HCT116 (cell line): Measurements from ENCODE around the gene ZNF552. TPM values are rescaled to one million over a fixed set of nuclear protein-coding genes. Genes with fewer than 3 reads are reported as not detected.
"Not testable (repeated sequence)": the region's sequence is repeated elsewhere in the genome, so short reads cannot be mapped to it uniquely, and the experiment has no call there.

Experiments
- ATAC-seq: fragments of 200-7000 bp; cut with Tn5 transposase; 2 replicates; pipeline ENCODE4 v1.9.1; 2020; ENCODE audit warnings: mild to moderate bottlenecking, moderate library complexity
- BruUV-seq: library from RNA; stranded (reverse); fragments of 400-500 nt; replicated peaks from 2 replicates; lab custom pipeline; 2021; lab: Mats Ljungman, UMichigan
- CTCF ChIA-PET: fragments of 300-600 bp; sonication (Branson Sonifier 250); formaldehyde crosslinking; loops from one replicate; lab custom pipeline; 2021; ENCODE audit warnings: antibody characterized with exemption; lab: Charles Lee
- POLR2A ChIA-PET: fragments of 300-600, 350-600 bp; sonication (Branson Sonifier 250); formaldehyde crosslinking; loops from one replicate; lab custom pipeline; 2021; ENCODE audit warnings: antibody characterized with exemption; lab: Charles Lee
- RAD21 ChIA-PET, 2 experiments: fragments of 300-600 bp; sonication (Branson Sonifier 250); formaldehyde crosslinking; loops; one replicate each; lab custom pipeline; 2023; ENCODE audit warnings: low total read pairs in 2 of 2; ENCODE audit not compliant: uncharacterized antibody in 2 of 2, unreplicated experiment in 2 of 2, low non-redundant PET in 1 of 2; lab: Charles Lee
- DNase-seq: peaks from one replicate; pipeline ENCODE4 v3.0.0-alpha.2; 2010; ENCODE audit warnings: low read depth, low spot score
- H2AFZ ChIP-seq: fragments of 200-600 bp; shearing (Covaris generic), sonication (generic); 2 replicates; pipeline ENCODE4 v1.6.1; 2017; ENCODE audit warnings: low read depth, mixed run types, mixed read lengths, antibody characterized with exemption, low read length; ENCODE audit not compliant: poor library complexity, severe bottlenecking
- H3K27ac ChIP-seq: 2 replicates; pipeline ENCODE4 v1.5.1; 2012; ENCODE audit warnings: low read depth, low read length
- H3K27me3 ChIP-seq: fragments of 200-600 bp; sonication (generic); 2 replicates; pipeline ENCODE4 v1.6.1; 2016; ENCODE audit warnings: mixed run types, low read length, mixed read lengths; ENCODE audit not compliant: insufficient read depth
- H3K36me3 ChIP-seq, 2 experiments: fragments of 200-500 bp in 1 of 2; fragments of 200-600 bp in 1 of 2; sonication (Bioruptor generic) in 1 of 2; sonication (generic) in 1 of 2; 2 replicates each; pipeline versions ENCODE4 v1.5.1 to v1.6.1; 2014 to 2016; ENCODE audit warnings: low read length in 2 of 2, inconsistent platforms in 1 of 2, mixed read lengths in 1 of 2, mixed run types in 1 of 2; ENCODE audit not compliant: insufficient read depth in 2 of 2, control insufficient read depth in 1 of 2
- H3K4me1 ChIP-seq, 2 experiments: fragments of 200-600 bp in 1 of 2; sonication (generic) in 1 of 2; 2 replicates each; pipeline versions ENCODE4 v1.5.1 to v1.6.1; 2012 to 2017; ENCODE audit warnings: low read length in 2 of 2, inconsistent platforms in 1 of 2, mild to moderate bottlenecking in 1 of 2, mixed read lengths in 1 of 2, mixed run types in 1 of 2, moderate library complexity in 1 of 2; ENCODE audit not compliant: insufficient read depth in 2 of 2, control insufficient read depth in 1 of 2
- H3K4me2 ChIP-seq: fragments of 200-600 bp; sonication (generic); 2 replicates; pipeline ENCODE4 v1.6.1; 2017; ENCODE audit warnings: mixed run types, low read length, mixed read lengths
- H3K4me3 ChIP-seq, 2 experiments: fragments of 200-600 bp in 1 of 2; sonication (generic) in 1 of 2; replicated peaks in 1 of 2; 2 replicates each; pipeline ENCODE4 v1.5.1; 2011 to 2016; ENCODE audit warnings: low read length in 2 of 2, control low read depth in 1 of 2, low read depth in 1 of 2, mild to moderate bottlenecking in 1 of 2, mixed read lengths in 1 of 2, mixed run types in 1 of 2
- H3K79me2 ChIP-seq: fragments of 200-600 bp; sonication (generic); 2 replicates; pipeline ENCODE4 v1.6.1; 2017; ENCODE audit warnings: mild to moderate bottlenecking, mixed run types, low read length, moderate library complexity, mixed read lengths; ENCODE audit not compliant: insufficient read depth
- H3K9ac ChIP-seq: fragments of 200-600 bp; sonication (generic); 2 replicates; pipeline ENCODE4 v1.6.1; 2016; ENCODE audit warnings: low read length, mixed read lengths
- H3K9me2 ChIP-seq: fragments of 200-600 bp; sonication (generic), shearing (Covaris generic); 2 replicates; pipeline ENCODE4 v1.6.1; 2017; ENCODE audit warnings: mixed run types, mild to moderate bottlenecking, moderate library complexity; ENCODE audit not compliant: insufficient read depth
- H3K9me3 ChIP-seq, 2 experiments: fragments of 200-500 bp in 1 of 2; fragments of 200-600 bp in 1 of 2; sonication (Bioruptor generic) in 1 of 2; sonication (generic) in 1 of 2; 2 replicates each; pipeline ENCODE4 v1.6.1; 2014 to 2017; ENCODE audit warnings: low read length in 2 of 2, mixed read lengths in 2 of 2, inconsistent platforms in 1 of 2, low read depth in 1 of 2, mild to moderate bottlenecking in 1 of 2, mixed run types in 1 of 2, moderate library complexity in 1 of 2; ENCODE audit not compliant: control insufficient read depth in 1 of 2, insufficient read depth in 1 of 2
- H4K20me1 ChIP-seq: fragments of 200-600 bp; sonication (generic), shearing (Covaris generic); 2 replicates; pipeline ENCODE4 v1.6.1; 2017; ENCODE audit warnings: mixed run types, mild to moderate bottlenecking, moderate library complexity; ENCODE audit not compliant: insufficient read depth
- intact Hi-C: fragments of 100-400 bp; cut with micrococcal nuclease; formaldehyde crosslinking; loops from 2 replicates; pipeline ENCODE4 v1.10.0; 2022
- total RNA-seq: library from RNA; stranded (reverse); gene quantifications from one replicate; pipeline ENCODE4 v1.2.1, GENCODE V29; 2021; ENCODE audit not compliant: unreplicated experiment

The ZNF552 gene
- total RNA-seq, 1 experiment from 2014 or later, result 7.1 TPM

GRCh38 chr19:57854117-57854516 is 39.4 kb upstream of the ZNF552 start:
- CTCF ChIA-PET, ATAC-seq, H3K4me3 ChIP-seq, intact Hi-C loops, H3K4me1 ChIP-seq, H3K4me2 ChIP-seq, H3K9me3 ChIP-seq, RAD21 ChIA-PET, BruUV-seq, H4K20me1 ChIP-seq, POLR2A ChIA-PET, DNase-seq, H3K9me2 ChIP-seq, H3K9ac ChIP-seq, H2AFZ ChIP-seq, H3K27me3 ChIP-seq, H3K27ac ChIP-seq: not testable (repeated sequence)
- peaks cover 4 to 14% of the 10 kb centered on the region in 2 experiments for H3K36me3 ChIP-seq
- peaks cover 56% of the 10 kb centered on the region for H3K79me2 ChIP-seq

GRCh38 chr19:57851812-57852603 is 37.3 kb upstream of the ZNF552 start:
- BruUV-seq, H3K4me1 ChIP-seq, CTCF ChIA-PET, H3K9me3 ChIP-seq, H4K20me1 ChIP-seq, DNase-seq, POLR2A ChIA-PET, H3K4me3 ChIP-seq, H3K9me2 ChIP-seq, ATAC-seq, H3K4me2 ChIP-seq, RAD21 ChIA-PET, H3K27ac ChIP-seq, H3K27me3 ChIP-seq, H3K9ac ChIP-seq, H2AFZ ChIP-seq, H3K36me3 ChIP-seq, intact Hi-C loops: not testable (repeated sequence)
- H3K79me2 ChIP-seq, result peaks cover 63% of the 10 kb centered on the region
